H9 (cell line): ENCODE results near the gene TMEM245. TPM values are rescaled to one million over a fixed set of nuclear protein-coding genes. Genes with fewer than 3 reads are reported as not detected.

Experiments used
- DNase-seq: peaks from one replicate; pipeline ENCODE4 v3.0.0-alpha.2; 2017
- H2AFZ ChIP-seq: one replicate; pipeline ENCODE4 v1.6.1; 2013; ENCODE audit warnings: mild to moderate bottlenecking, low read length, control low read depth, moderate library complexity
- H2AK5ac ChIP-seq: 2 replicates; pipeline ENCODE4 v1.6.1; 2013; ENCODE audit warnings: low read length, control low read depth, mixed read lengths; ENCODE audit not compliant: insufficient read length
- H2BK120ac ChIP-seq: one replicate; pipeline ENCODE4 v1.6.1; 2013; ENCODE audit warnings: low read depth, mild to moderate bottlenecking, low read length, control low read depth, inconsistent platforms; ENCODE audit not compliant: poor library complexity, severe bottlenecking
- H2BK12ac ChIP-seq: 2 replicates; pipeline ENCODE4 v1.6.1; 2013; ENCODE audit warnings: low read length, control low read depth, mixed read lengths, low read depth; ENCODE audit not compliant: insufficient read length
- H2BK15ac ChIP-seq: 2 replicates; pipeline ENCODE4 v1.6.1; 2013; ENCODE audit warnings: low read depth, low read length, control low read depth
- H2BK20ac ChIP-seq: one replicate; pipeline ENCODE4 v1.6.1; 2013; ENCODE audit warnings: low read depth, mild to moderate bottlenecking, low read length, control low read depth, inconsistent platforms; ENCODE audit not compliant: poor library complexity, severe bottlenecking
- H2BK5ac ChIP-seq: 2 replicates; pipeline ENCODE4 v1.6.1; 2013; ENCODE audit warnings: low read length, control low read depth, mixed read lengths; ENCODE audit not compliant: insufficient read length
- H3K14ac ChIP-seq: 2 replicates; pipeline ENCODE4 v1.6.1; 2013; ENCODE audit warnings: low read length, control low read depth; ENCODE audit not compliant: insufficient read depth
- H3K18ac ChIP-seq: 2 replicates; pipeline ENCODE4 v1.6.1; 2013; ENCODE audit warnings: low read depth, mild to moderate bottlenecking, mixed read lengths, low read length, control low read depth; ENCODE audit not compliant: insufficient read length
- H3K23ac ChIP-seq: 2 replicates; pipeline ENCODE4 v1.6.1; 2013; ENCODE audit warnings: low read length, control low read depth, mixed read lengths, low read depth; ENCODE audit not compliant: insufficient read length
- H3K23me2 ChIP-seq: 2 replicates; pipeline ENCODE4 v1.6.1; 2013; ENCODE audit warnings: low read depth, mild to moderate bottlenecking, mixed read lengths, low read length, control low read depth; ENCODE audit not compliant: insufficient read length, poor library complexity, severe bottlenecking
- H3K27ac ChIP-seq: 2 replicates; pipeline ENCODE4 v1.5.1; 2013; ENCODE audit warnings: low read length, control low read depth, mixed read lengths, low read depth; ENCODE audit not compliant: insufficient read length
- H3K27me3 ChIP-seq: 2 replicates; pipeline ENCODE4 v1.6.1; 2013; ENCODE audit warnings: low read length, control low read depth, inconsistent platforms; ENCODE audit not compliant: insufficient read depth
- H3K4ac ChIP-seq: 2 replicates; pipeline ENCODE4 v1.6.1; 2013; ENCODE audit warnings: low read depth, mild to moderate bottlenecking, control low read depth, inconsistent platforms, low read length, moderate library complexity
- H3K4me1 ChIP-seq: 2 replicates; pipeline ENCODE4 v1.6.1; 2013; ENCODE audit warnings: low read length, control low read depth, inconsistent platforms; ENCODE audit not compliant: insufficient read depth
- H3K4me2 ChIP-seq: 2 replicates; pipeline ENCODE4 v1.6.1; 2013; ENCODE audit warnings: low read length, control low read depth, mixed read lengths; ENCODE audit not compliant: insufficient read length, insufficient read depth
- H3K56ac ChIP-seq: 2 replicates; pipeline ENCODE4 v1.6.1; 2013; ENCODE audit warnings: low read depth, mild to moderate bottlenecking, mixed read lengths, low read length, control low read depth; ENCODE audit not compliant: insufficient read length
- H3K79me1 ChIP-seq: 2 replicates; pipeline ENCODE4 v1.6.1; 2013; ENCODE audit warnings: low read depth, mild to moderate bottlenecking, moderate library complexity, low read length, control low read depth, inconsistent platforms; ENCODE audit not compliant: insufficient read depth, poor library complexity, severe bottlenecking
- H3K79me2 ChIP-seq: 2 replicates; pipeline ENCODE4 v1.6.1; 2013; ENCODE audit warnings: low read length, control low read depth, inconsistent platforms; ENCODE audit not compliant: insufficient read depth
- H3K9ac ChIP-seq: 2 replicates; pipeline ENCODE4 v1.6.1; 2013; ENCODE audit warnings: low read length, control low read depth, mixed read lengths; ENCODE audit not compliant: insufficient read length; ENCODE audit errors: extremely low read depth
- H3K9me3 ChIP-seq: one replicate; pipeline ENCODE4 v1.6.1; 2013; ENCODE audit warnings: low read depth, low read length, inconsistent platforms; ENCODE audit not compliant: control insufficient read depth
- H3T11ph ChIP-seq: one replicate; pipeline ENCODE4 v1.6.1; 2013; ENCODE audit warnings: mild to moderate bottlenecking, low read length, control low read depth, inconsistent platforms
- H4K20me1 ChIP-seq: one replicate; pipeline ENCODE4 v1.6.1; 2013; ENCODE audit not compliant: control insufficient read depth, insufficient read length, insufficient read depth
- H4K5ac ChIP-seq: 2 replicates; pipeline ENCODE4 v1.6.1; 2013; ENCODE audit warnings: low read depth, mild to moderate bottlenecking, mixed read lengths, low read length, control low read depth; ENCODE audit not compliant: insufficient read length
- H4K8ac ChIP-seq: replicated peaks from 2 replicates; pipeline ENCODE4 v1.6.1; 2013; ENCODE audit warnings: low read length, control low read depth, mixed read lengths, low read depth; ENCODE audit not compliant: insufficient read length
- H4K91ac ChIP-seq: 2 replicates; pipeline ENCODE4 v1.6.1; 2013; ENCODE audit warnings: low read depth, mild to moderate bottlenecking, moderate library complexity, mixed read lengths, low read length, control low read depth; ENCODE audit not compliant: insufficient read length
- H3K27ac Mint-ChIP-seq, 3 experiments: 2 replicates in 2 of 3; 3 replicates in 1 of 3; pipeline ENCODE4 v1.8.0; 2020 to 2021; ENCODE audit warnings: mixed read lengths in 3 of 3, mild to moderate bottlenecking in 1 of 3, moderate library complexity in 1 of 3
- H3K27me3 Mint-ChIP-seq: 2 replicates; pipeline ENCODE4 v1.8.0; 2021; ENCODE audit warnings: low read depth, mild to moderate bottlenecking, moderate library complexity, mixed read lengths
- H3K36me3 Mint-ChIP-seq, 3 experiments: 2 replicates in 2 of 3; 3 replicates in 1 of 3; pipeline ENCODE4 v1.8.0; 2020 to 2021; ENCODE audit warnings: low read depth in 3 of 3, mixed read lengths in 3 of 3; ENCODE audit not compliant: insufficient read depth in 1 of 3
- H3K4me1 Mint-ChIP-seq, 2 experiments: 2 replicates each; pipeline ENCODE4 v1.8.0; 2020; ENCODE audit warnings: mixed read lengths in 2 of 2
- H3K4me3 Mint-ChIP-seq, 2 experiments: 2 replicates in 1 of 2; 3 replicates in 1 of 2; pipeline ENCODE4 v1.8.0; 2020 to 2021; ENCODE audit warnings: mild to moderate bottlenecking in 2 of 2, mixed read lengths in 2 of 2, moderate library complexity in 1 of 2
- H3K9me3 Mint-ChIP-seq, 2 experiments: 2 replicates in 1 of 2; 3 replicates in 1 of 2; pipeline ENCODE4 v1.8.0; 2020; ENCODE audit warnings: mild to moderate bottlenecking in 2 of 2, mixed read lengths in 2 of 2, moderate library complexity in 1 of 2
- CTCF ChIP-seq: fragments of 200-600 bp; sonication (generic); conservative IDR thresholded peaks from 3 replicates; pipeline ENCODE4 v1.8.0; 2021; ENCODE audit warnings: antibody characterized with exemption, mild to moderate bottlenecking
- WGBS: extraction: QIAGEN DNeasy Blood & Tissue Kit; methylation state at CpG from one replicate; pipeline ENCODE4 v1.1.7; 2013; ENCODE audit warnings: missing lambda C conversion rate, low lambda C conversion rate, mixed read lengths; ENCODE audit not compliant: insufficient read length; ENCODE audit errors: extremely low coverage; 5-methylcytosine and 5-hydroxymethylcytosine counted together
- total RNA-seq: library from RNA; stranded (reverse); gene quantifications from 2 replicates; pipeline ENCODE4 v1.2.1, GENCODE V29; 2021

Gene TMEM245
- total RNA-seq, 1 experiment from 2014 or later: 37.9 TPM

GRCh38 chr9:109159583-109159982 lies 39.8 kb upstream of the TMEM245 start:
- Histone ChIP-seq H2BK5ac (no peak overlapping the region), H4K8ac (no peak overlapping the region), H3K79me2 (no peaks in the 10 kb centered on the region), H2BK12ac (no peak overlapping the region), H3K79me1 (no peaks in the 10 kb centered on the region), H3K27me3 (no peaks in the 10 kb centered on the region), H3K4ac (no peak overlapping the region), H4K20me1 (no peaks in the 10 kb centered on the region), H3K9ac (no peak overlapping the region), H3K4me1 (no peaks in the 10 kb centered on the region), H3K23me2 (peaks cover 2% of the 10 kb centered on the region), H2BK120ac (no peak overlapping the region), H2AK5ac (no peak overlapping the region), H3K23ac (no peak overlapping the region), H2BK15ac (no peak overlapping the region), H4K5ac (no peak overlapping the region), H3K14ac (no peak overlapping the region), H3K27ac (no peak overlapping the region), H3K56ac (no peak overlapping the region), H3K18ac (no peak overlapping the region), H3K4me2 (no peak overlapping the region), H4K91ac (no peak overlapping the region), H2AFZ (no peak overlapping the region), H3T11ph (no peak overlapping the region), H3K9me3 (no peaks in the 10 kb centered on the region), H2BK20ac (no peak overlapping the region)
- no CpG with 5 or more reads among the region's 4 CpGs for WGBS
- Mint-ChIP-seq H3K4me1 (no peaks in the 10 kb centered on the region; a peak in 1 of 4 replicates), H3K4me3 (no peak overlapping the region), H3K27ac (no peak overlapping the region), H3K36me3 (peaks cover 0 to 4% (median 0%) of the 10 kb centered on the region in 3 experiments; a peak in 2 of 7 replicates), H3K9me3 (peaks cover under 1 to 4% of the 10 kb centered on the region in 2 experiments; a peak in 4 of 5 replicates), H3K27me3 (peaks cover 14% of the 10 kb centered on the region)
- DNase-seq: no peak
- no peak for TF ChIP-seq CTCF
